B cell (primary cell): ENCODE measurements around the gene IL9. TPM values are rescaled to one million over a fixed set of nuclear protein-coding genes. Genes with fewer than 3 reads are reported as not detected.

Experiments
- ATAC-seq: fragments of 200-7000 bp; cut with Tn5 transposase; one replicate; pipeline ENCODE4 v1.10.0; 2021; ENCODE audit warnings: low read depth, mild to moderate bottlenecking, moderate number of reproducible peaks, moderate library complexity
- CTCF ChIA-PET: fragments of 350-600 bp; sonication (Branson Sonifier 250); formaldehyde crosslinking; loops from one replicate; lab custom pipeline; 2021; ENCODE audit warnings: antibody characterized with exemption, inconsistent platforms; lab: Charles Lee
- POLR2A ChIA-PET: fragments of 350-600 bp; sonication (Branson Sonifier 250); formaldehyde crosslinking; loops from one replicate; lab custom pipeline; 2021; ENCODE audit warnings: antibody characterized with exemption; lab: Charles Lee
- DNase-seq: peaks from one replicate; pipeline ENCODE4 v3.0.0; 2013
- H2AFZ ChIP-seq: 2 replicates; pipeline ENCODE4 v1.6.1; 2012; ENCODE audit warnings: mild to moderate bottlenecking, low read depth, low read length; ENCODE audit not compliant: insufficient read depth, poor library complexity, severe bottlenecking
- H3K27ac ChIP-seq, 2 donors: 1 replicate in 1 of 2; 2 replicates in 1 of 2; pipeline ENCODE4 v1.5.1; 2012 to 2013; ENCODE audit warnings: low read length in 2 of 2, mild to moderate bottlenecking in 2 of 2, moderate library complexity in 1 of 2
- H3K27me3 ChIP-seq, 4 experiments: fragments of 200-600 bp in 1 of 4; sonication (generic) in 1 of 4; replicated peaks in 1 of 4; 1 replicate in 2 of 4; 2 replicates in 2 of 4; pipeline versions ENCODE4 v1.6.1 to v1.7.0; 2013 to 2016; ENCODE audit warnings: low read length in 3 of 4, mild to moderate bottlenecking in 2 of 4, mixed read lengths in 1 of 4, moderate library complexity in 1 of 4; ENCODE audit not compliant: insufficient read depth in 4 of 4, control insufficient read depth in 3 of 4; ENCODE audit errors: control extremely low read depth in 1 of 4
- H3K36me3 ChIP-seq, 2 experiments: replicated peaks in 1 of 2; 1 replicate in 1 of 2; 2 replicates in 1 of 2; pipeline versions ENCODE4 v1.6.1 to v1.7.1; 2013; ENCODE audit warnings: low read length in 1 of 2; ENCODE audit not compliant: insufficient read depth in 2 of 2, control insufficient read depth in 1 of 2; ENCODE audit errors: control extremely low read depth in 1 of 2, extremely low read depth in 1 of 2
- H3K4me1 ChIP-seq, 2 donors: fragments of 200-600 bp in 1 of 2; sonication (generic) in 1 of 2; 1 replicate in 1 of 2; 2 replicates in 1 of 2; pipeline versions ENCODE4 v1.5.1 to v1.6.1; 2013 to 2017; ENCODE audit warnings: low read length in 2 of 2; ENCODE audit not compliant: control insufficient read depth in 2 of 2, insufficient read depth in 2 of 2
- H3K4me2 ChIP-seq: replicated peaks from 2 replicates; pipeline ENCODE3; 2012; ENCODE audit warnings: mild to moderate bottlenecking, low read depth, low read length; ENCODE audit not compliant: poor library complexity, severe bottlenecking
- H3K4me3 ChIP-seq, 5 experiments: fragments of 200-600 bp in 1 of 5; sonication (generic) in 1 of 5; 1 replicate in 3 of 5; 2 replicates in 2 of 5; pipeline versions ENCODE4 v1.5.1 to v1.7.0; 2011 to 2016; ENCODE audit warnings: low read length in 4 of 5, mild to moderate bottlenecking in 4 of 5, low read depth in 2 of 5, control low read depth in 1 of 5, moderate library complexity in 1 of 5; ENCODE audit not compliant: insufficient read depth in 1 of 5; ENCODE audit errors: control extremely low read depth in 1 of 5, extremely low read depth in 1 of 5
- H3K79me2 ChIP-seq: fragments of 200-600 bp; sonication (generic); one replicate; pipeline ENCODE4 v1.6.0; 2016; ENCODE audit warnings: low read length; ENCODE audit not compliant: control insufficient read depth, insufficient read depth
- H3K9ac ChIP-seq: fragments of 200-600 bp; sonication (generic); 2 replicates; pipeline ENCODE4 v1.6.1; 2017; ENCODE audit warnings: mild to moderate bottlenecking, low read length, moderate library complexity
- H3K9me3 ChIP-seq, 3 donors: one replicate each; pipeline versions ENCODE4 v1.6.1 to v1.7.1; 2013; ENCODE audit warnings: low read length in 2 of 3; ENCODE audit not compliant: control insufficient read depth in 2 of 3, insufficient read depth in 1 of 3; ENCODE audit errors: control extremely low read depth in 1 of 3
- H4K20me1 ChIP-seq: 2 replicates; pipeline ENCODE4 v1.6.0; 2012; ENCODE audit warnings: mild to moderate bottlenecking, low read length; ENCODE audit not compliant: insufficient read depth, control insufficient read depth, poor library complexity, severe bottlenecking
- H3K27ac Mint-ChIP-seq: one replicate; pipeline ENCODE4 v1.8.0; 2021; ENCODE audit warnings: mixed read lengths
- H3K27me3 Mint-ChIP-seq: one replicate; pipeline ENCODE4 v1.8.0; 2021; ENCODE audit warnings: mixed read lengths
- H3K4me1 Mint-ChIP-seq: one replicate; pipeline ENCODE4 v1.8.0; 2021; ENCODE audit warnings: mixed read lengths
- H3K4me3 Mint-ChIP-seq: one replicate; pipeline ENCODE4 v1.8.0; 2021; ENCODE audit warnings: mixed read lengths
- H3K9me3 Mint-ChIP-seq: one replicate; pipeline ENCODE4 v1.8.0; 2022; ENCODE audit warnings: mixed read lengths; ENCODE audit not compliant: insufficient read depth
- EZH2 ChIP-seq: IDR thresholded peaks from 2 replicates; pipeline ENCODE4 v1.6.1; 2012; ENCODE audit warnings: borderline replicate concordance, low read depth, mild to moderate bottlenecking, moderate library complexity, low read length; ENCODE audit not compliant: insufficient read depth, poor library complexity, severe bottlenecking
- WGBS: methylation state at CpG from one replicate; pipeline ENCODE4 v1.1.5; 2013; ENCODE audit warnings: missing lambda C conversion rate; ENCODE audit not compliant: insufficient coverage; 5-methylcytosine and 5-hydroxymethylcytosine counted together
- intact Hi-C: fragments of 100-400 bp; cut with micrococcal nuclease; formaldehyde crosslinking; loops from one replicate; pipeline ENCODE4 v1.10.0; 2022
- polyA plus RNA-seq: library from polyadenylated mRNA; depleted of rRNA; stranded (reverse); fragments of >200 nt; gene quantifications from 2 replicates; pipeline ENCODE4 v1.2.3, GENCODE V29; 2012
- total RNA-seq, 2 donors: library from RNA; stranded (reverse); fragments of 120-200 nt in 1 of 2; gene quantifications; 1 replicate in 1 of 2; 2 replicates in 1 of 2; pipeline versions ENCODE4 v1.2.3 to v1.2.4, GENCODE V29; 2013 to 2022
- TF ChIP-seq, protein P1 (sequence below): fragments of 200-600 bp; IDR thresholded peaks from one replicate; pipeline ENCODE4 v1.8.0; 2022; ENCODE audit warnings: antibody characterized with exemption, mild to moderate bottlenecking

IL9 gene
- total and polyA plus RNA-seq, 2 donors (not counting 1 experiment from before 2014, with no cell fraction given) = not detected

DNA sequence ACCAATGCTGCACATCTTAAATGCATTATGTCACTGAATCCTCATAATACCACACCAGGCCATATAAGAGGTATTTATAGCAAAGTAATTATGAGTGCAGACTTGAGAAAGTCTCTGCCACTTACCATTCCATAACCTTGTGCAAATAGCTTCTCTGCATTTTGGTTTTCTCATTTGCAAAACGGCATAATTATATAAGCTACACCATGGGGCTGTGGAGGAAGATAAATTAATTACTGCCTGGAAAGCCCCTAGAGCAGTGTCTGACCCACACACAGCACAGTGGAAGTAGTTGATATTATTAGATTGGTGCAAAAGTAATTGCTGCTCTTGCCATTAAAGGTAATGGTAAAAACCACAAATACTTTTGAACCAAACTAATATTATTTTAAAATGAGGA lies 9.5 kb upstream of the IL9 start:
- H3K79me2 ChIP-seq = no peaks in the 10 kb centered on the region
- DNase-seq = no peak
- intact Hi-C loops = no loop called here
- no peaks in the 10 kb centered on the region for H3K36me3 ChIP-seq
- peaks cover 16% of the 10 kb centered on the region for H3K27me3 Mint-ChIP-seq
- no peaks in the 10 kb centered on the region for H3K9me3 ChIP-seq
- H3K4me3 ChIP-seq = no peak overlapping the region
- no peaks in the 10 kb centered on the region for H4K20me1 ChIP-seq
- H3K4me3 Mint-ChIP-seq = no peak overlapping the region
- no CpG with 5 or more reads among the region's 1 CpG for WGBS
- no peak overlapping the region for H3K9ac ChIP-seq
- TF ChIP-seq, protein P1, sequence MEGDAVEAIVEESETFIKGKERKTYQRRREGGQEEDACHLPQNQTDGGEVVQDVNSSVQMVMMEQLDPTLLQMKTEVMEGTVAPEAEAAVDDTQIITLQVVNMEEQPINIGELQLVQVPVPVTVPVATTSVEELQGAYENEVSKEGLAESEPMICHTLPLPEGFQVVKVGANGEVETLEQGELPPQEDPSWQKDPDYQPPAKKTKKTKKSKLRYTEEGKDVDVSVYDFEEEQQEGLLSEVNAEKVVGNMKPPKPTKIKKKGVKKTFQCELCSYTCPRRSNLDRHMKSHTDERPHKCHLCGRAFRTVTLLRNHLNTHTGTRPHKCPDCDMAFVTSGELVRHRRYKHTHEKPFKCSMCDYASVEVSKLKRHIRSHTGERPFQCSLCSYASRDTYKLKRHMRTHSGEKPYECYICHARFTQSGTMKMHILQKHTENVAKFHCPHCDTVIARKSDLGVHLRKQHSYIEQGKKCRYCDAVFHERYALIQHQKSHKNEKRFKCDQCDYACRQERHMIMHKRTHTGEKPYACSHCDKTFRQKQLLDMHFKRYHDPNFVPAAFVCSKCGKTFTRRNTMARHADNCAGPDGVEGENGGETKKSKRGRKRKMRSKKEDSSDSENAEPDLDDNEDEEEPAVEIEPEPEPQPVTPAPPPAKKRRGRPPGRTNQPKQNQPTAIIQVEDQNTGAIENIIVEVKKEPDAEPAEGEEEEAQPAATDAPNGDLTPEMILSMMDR = no peak
- no peak for TF ChIP-seq EZH2
- no peak overlapping the region for H3K4me2 ChIP-seq
- H3K27me3 ChIP-seq = peaks cover 0 to 10% (median 5%) of the 10 kb centered on the region in 4 experiments
- no peaks in the 10 kb centered on the region for H3K4me1 ChIP-seq
- H3K27ac ChIP-seq = no peak overlapping the region
- CTCF ChIA-PET = no interaction called here
- no peak overlapping the region for H3K27ac Mint-ChIP-seq
- H2AFZ ChIP-seq = no peak overlapping the region
- ATAC-seq = no peak
- H3K4me1 Mint-ChIP-seq = no peaks in the 10 kb centered on the region
- POLR2A ChIA-PET = no interaction called here
- no peaks in the 10 kb centered on the region for H3K9me3 Mint-ChIP-seq

DNA sequence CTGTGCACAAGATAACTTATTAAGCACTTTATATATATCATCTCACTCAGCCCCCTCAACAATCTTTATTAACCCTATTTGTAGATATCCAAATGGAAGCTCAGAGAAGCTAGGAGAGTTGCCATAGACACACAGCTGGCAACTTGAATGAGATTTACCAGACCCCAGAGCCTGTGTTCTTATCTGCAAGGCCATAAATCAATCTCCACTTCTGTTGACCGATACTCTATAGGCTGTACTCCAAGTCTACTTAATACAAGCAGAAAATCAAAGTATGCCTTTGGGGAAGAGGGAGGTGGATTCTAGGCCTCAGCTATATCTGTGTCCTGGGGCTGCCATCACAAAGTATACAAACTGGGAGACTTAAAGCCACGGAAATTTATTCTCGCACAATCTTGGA lies 6.0 kb upstream of the IL9 start:
- Histone ChIP-seq H3K27me3 (peaks cover 0 to 10% (median 6%) of the 10 kb centered on the region in 4 experiments), H4K20me1 (no peaks in the 10 kb centered on the region), H3K79me2 (no peaks in the 10 kb centered on the region), H3K9ac (no peak overlapping the region), H3K27ac (no peak overlapping the region), H3K4me3 (no peak overlapping the region), H3K4me2 (no peak overlapping the region), H3K36me3 (no peaks in the 10 kb centered on the region), H3K4me1 (no peaks in the 10 kb centered on the region), H2AFZ (no peak overlapping the region), H3K9me3 (no peaks in the 10 kb centered on the region)
- DNase-seq (no peak), ATAC-seq (no peak)
- peaks cover 15% of the 10 kb centered on the region for H3K27me3 Mint-ChIP-seq
- no peaks in the 10 kb centered on the region for H3K4me1 Mint-ChIP-seq
- H3K27ac Mint-ChIP-seq = no peak overlapping the region
- WGBS = 95% methylated on average over 2 of the region's 3 CpGs
- H3K9me3 Mint-ChIP-seq = no peaks in the 10 kb centered on the region
- intact Hi-C loops = no loop called here
- H3K4me3 Mint-ChIP-seq = no peak overlapping the region
- CTCF ChIA-PET = no interaction called here
- no peak for TF ChIP-seq EZH2
- TF ChIP-seq, protein P1 = no peak
- POLR2A ChIA-PET = no interaction called here
